HG03095 (cell line): Measurements from ENCODE around the gene MYOF.
"Not testable (repeated sequence)": the region's sequence is repeated elsewhere in the genome, so short reads cannot be mapped to it uniquely, and the experiment has no call there.

Experiments used
- ATAC-seq: cut with Tn5 transposase; IDR thresholded peaks from one replicate; pipeline ENCODE4 v1.9.1; 2021; ENCODE audit warnings: moderate library complexity; ENCODE audit not compliant: unreplicated experiment

MYOF gene

GRCh38 chr10:93435621-93436397 is 46.3 kb downstream of the MYOF start:
- no peak for ATAC-seq

DNA sequence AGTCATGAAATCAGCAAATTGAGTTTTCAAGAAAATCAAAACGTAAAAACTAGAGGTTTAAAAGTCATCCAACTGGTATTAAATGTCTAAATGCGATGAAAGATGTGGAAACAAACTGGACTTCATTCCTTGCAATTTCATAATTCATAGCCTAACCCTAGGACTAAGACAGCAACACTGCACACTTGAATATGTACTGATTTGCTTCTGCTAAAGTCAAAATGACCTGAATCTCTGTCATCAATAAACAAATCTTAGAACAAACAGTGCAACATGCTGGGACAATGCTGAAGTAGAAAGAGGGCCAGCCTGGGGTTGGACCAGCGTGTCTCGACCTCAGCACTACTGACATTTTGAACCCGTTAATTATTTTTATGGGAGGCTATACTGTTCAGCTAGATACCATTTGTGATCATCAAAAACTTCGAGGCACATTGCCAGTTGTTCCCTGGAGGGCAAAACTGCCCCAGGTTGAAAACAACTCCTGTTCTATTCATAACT is 47.1 kb downstream of the MYOF start:
- ATAC-seq: no peak

DNA sequence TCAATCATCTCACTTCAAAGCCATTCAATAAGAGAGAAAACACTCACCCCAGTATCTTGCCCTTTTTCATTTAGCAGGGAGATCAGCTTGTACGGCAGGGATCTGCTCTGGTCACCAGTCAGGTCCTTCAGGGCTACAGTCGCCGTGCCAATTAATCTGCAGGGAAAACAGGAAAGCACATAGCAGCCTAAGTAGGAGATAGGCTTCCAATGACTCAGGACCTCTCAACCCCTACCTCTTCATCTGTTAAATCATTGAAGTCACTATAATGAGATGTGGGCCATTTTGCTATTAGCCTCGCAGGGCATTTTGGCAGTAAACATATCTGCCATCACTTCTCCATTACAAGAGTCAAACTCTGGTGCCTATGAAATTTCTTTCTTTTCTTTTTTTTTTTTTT is 50.8 kb downstream of the MYOF start:
- ATAC-seq: no peak

- ATAC-seq: no peak
Measured at GRCh38 chr10:93425861-93426260, 56.3 kb downstream of the MYOF start.

DNA sequence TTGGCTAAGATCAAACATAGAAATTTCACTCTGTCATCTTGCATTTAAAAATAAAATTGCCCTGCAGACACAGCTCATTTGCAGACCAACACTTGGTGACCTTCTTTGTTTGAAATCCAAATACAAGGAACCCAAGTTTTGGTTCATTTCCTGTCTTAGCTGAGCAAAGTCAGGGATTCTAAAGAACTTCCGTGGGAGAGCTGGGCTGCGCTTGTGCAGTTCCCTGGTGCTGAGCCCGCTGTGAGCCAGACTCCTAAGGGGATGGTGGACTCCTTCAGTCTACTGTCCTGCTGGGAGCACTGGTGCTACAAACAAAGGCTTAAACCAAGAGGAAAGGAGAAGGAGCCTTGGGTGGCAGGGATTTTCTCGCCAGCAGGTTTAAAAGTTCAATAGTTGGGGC is 60.0 kb downstream of the MYOF start:
- ATAC-seq: no peak

DNA sequence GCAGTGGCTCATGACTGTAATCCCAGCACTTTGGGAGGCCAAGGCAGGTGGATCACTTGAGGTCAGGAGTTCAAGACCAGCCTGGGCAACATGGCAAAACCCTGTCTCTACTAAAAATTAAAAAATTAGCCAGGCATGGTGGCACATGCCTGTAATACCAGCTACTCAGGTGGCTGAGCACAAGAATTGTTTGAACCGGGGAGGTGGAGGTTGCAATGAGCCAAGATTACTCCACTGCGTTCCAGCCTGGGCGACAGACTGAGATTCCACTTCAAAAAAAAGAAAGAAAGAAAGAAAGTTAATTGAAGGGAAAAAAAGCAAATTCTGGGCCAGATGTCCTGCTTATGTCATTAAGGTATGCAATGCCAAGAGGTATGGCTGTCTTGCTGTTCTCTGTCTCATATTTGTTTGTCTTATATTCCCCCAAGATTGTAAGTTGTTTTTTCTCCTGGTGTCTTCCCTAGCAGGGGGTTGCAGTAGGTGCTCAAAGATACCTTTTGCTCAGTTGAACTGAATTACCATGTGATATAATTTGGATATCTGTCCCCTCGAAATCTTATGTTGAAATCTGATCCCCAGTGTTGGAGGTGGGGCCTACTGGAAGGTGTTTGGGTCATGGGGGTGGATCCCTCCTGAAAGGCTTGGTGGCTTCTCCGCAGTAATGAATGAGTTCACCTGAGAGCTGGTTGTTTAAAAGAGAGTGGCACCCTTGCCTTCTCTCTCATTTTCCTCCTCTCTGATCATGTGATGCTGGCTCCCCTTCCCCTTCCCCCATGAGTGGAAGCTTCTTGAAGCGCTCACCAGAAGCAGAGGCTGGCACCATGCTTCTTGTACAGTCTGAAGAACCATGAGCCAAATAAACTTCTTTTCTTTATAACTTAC is 60.9 kb downstream of the MYOF start:
- ATAC-seq: no peak

- no peak for ATAC-seq
Measured at GRCh38 chr10:93420091-93420490, 62.0 kb downstream of the MYOF start.

GRCh38 chr10:93419016-93419415 is 63.1 kb downstream of the MYOF start:
- ATAC-seq: not testable (repeated sequence)

DNA sequence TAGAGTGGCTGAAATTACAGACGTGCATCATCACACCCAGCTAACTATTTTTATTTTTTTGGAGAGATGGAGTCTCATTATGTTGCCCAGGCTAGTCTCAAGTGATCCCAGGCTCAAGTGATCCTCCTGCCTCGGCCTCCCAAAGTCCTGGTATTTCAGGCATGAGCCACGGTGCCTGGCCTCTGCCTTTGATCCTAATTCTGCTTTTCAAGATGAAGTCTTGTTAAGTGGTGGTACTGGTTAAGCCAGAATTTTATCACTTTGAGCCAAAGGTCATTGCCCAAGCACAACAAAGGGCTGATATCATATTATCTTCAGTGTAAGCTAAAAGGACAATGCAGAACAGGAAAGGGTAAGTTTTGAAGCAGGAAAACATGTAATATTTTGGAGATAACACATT is 64.2 kb downstream of the MYOF start:
- ATAC-seq: no peak

DNA sequence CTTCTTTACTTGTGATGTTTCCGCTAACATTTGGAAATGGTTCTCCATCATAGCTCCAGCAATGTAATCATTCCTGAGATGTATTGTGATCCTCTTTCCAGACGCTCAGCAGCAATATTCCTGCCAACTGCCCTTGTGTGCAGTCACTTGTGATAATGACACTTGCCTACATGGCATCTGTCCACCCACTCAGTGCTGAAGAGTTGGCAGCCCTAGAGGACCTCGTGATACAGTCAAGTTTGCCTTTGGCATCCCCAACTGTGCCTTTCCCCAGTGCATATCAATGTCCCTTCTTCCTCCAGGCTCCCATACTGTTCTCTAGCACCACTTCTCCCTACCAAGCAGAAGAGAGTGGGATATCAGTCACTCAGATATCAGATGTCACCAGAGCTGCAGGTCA is 64.9 kb downstream of the MYOF start:
- ATAC-seq: no peak

GRCh38 chr10:93416824-93417223 is 65.3 kb downstream of the MYOF start:
- ATAC-seq: no peak

DNA sequence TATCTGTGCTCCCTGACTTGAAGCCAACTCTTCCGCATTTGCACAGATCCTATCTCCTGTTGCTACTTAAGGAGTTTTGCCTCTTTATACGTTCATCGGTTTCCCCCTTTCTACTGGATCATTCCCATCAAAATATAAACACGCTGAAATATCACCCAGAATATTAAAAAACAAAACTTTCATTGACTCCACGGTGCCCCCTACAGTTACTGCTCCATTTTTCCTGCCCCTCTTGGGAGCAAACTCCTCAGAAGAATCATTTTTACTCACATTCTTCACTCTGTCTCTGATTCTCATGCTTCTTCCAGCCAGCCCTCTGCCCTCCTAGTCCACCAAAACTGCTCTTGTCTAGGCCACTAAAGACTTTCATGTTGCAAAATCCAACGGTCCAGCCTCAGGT is 66.4 kb downstream of the MYOF start:
- ATAC-seq: no peak

- ATAC-seq: no peak
Measured at GRCh38 chr10:93413252-93413689, 68.9 kb downstream of the MYOF start.

DNA sequence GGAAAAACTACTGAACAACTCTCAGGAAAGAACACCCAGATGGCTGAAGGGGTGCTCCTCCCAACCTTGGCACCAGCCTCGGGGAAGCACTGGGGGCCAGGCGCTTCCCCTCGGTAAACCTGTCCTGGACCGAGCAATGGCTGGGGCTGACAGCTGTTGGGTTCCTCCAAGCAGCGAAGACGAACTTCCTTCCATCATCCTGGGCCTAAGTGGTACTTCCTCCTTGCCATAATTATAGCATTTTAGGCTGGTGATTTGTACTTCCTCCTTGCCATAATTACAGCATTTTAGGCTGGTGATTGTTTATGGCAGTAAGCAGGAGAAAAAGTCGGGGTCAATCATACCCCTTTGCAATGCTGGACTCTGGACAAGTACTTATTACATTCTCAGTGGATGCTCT is 69.3 kb downstream of the MYOF start:
- no peak for ATAC-seq

GRCh38 chr10:93410697-93411348 is 71.3 kb downstream of the MYOF start:
- ATAC-seq: no peak

DNA sequence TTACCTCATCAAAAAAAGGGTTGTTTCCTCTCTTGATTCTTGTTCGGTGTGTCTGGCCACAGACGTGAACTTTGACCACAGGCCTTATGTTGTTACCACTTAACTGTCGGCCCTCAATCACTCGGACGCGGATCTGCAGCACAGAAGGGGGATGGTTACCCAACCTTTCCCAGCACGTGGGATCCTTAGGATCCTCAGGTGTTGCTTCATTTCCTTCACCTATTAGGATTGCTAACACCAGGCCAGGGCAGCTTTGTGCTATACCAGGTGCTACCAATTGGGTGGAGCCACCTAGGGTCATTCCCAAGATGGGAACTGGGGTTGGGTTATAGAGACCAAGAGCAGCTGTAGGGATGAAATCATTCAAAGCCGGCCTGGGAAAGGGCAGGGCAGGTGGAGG is 73.4 kb downstream of the MYOF start:
- ATAC-seq: no peak

DNA sequence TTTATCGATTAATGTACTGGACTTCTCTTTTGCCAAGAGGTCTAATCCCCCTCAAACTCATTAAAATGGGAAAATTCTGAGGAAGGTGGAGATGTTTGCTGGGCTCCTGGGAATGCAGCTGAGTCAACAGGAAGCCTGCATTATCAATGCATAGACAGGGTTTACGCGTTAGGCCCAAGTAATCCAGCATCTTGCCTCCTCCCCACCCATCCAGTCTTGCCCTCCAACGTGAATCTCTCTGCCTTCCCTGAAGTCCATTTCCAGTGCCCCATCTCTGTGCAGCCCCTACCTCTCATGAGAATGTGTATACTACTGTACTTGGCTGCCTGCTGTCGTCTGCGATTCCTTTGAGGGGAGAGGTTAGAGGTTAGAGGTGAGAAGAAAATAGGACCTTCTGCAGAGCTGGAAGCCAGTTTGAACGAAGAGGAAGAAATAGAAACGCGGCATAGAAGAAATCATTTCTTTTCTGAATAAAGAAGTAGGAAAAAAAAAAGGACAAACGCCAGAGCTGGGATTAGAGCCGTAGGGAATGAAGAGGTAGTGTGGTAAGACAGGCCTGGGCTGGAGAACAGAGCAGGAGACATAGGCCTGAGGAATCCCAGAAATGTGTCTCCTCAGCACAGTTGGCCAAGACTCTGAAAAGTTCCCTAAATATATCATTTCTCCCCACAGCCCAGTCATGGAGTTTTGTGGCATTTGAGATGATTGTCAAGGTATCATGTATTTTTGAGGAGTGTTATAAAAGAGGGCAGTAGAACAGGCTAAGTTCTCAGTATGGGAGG is 75.6 kb downstream of the MYOF start:
- ATAC-seq: no peak

- ATAC-seq: no peak
Measured at GRCh38 chr10:93404048-93404354, 78.1 kb downstream of the MYOF start.

GRCh38 chr10:93403152-93404047 is 78.7 kb downstream of the MYOF start:
- ATAC-seq: no peak

GRCh38 chr10:93402192-93402591 is 79.9 kb downstream of the MYOF start:
- ATAC-seq: no peak
